ENCODE measurements around the gene TIAL1. TPM values are rescaled to one million over a fixed set of nuclear protein-coding genes. Genes with fewer than 3 reads are reported as not detected.
A peak's percentile ranks its signal among the peaks of the same experiment; 100 is the strongest.
"Not testable (repeated sequence)": the region's sequence is repeated elsewhere in the genome, so short reads cannot be mapped to it uniquely, and the experiment has no call there.

Gene TIAL1
- total RNA-seq, 1 donor from 2014 or later = 35.5 TPM

- no peaks in the 10 kb centered on the region for H3K27me3 ChIP-seq
- H3K27ac ChIP-seq = peak overlapping the region in 1 of 2 donors; percentile 8
- no peaks in the 10 kb centered on the region for H3K9me3 ChIP-seq
- H3K4me1 ChIP-seq = peaks cover 0 to 7% of the 10 kb centered on the region in 2 donors
- H3K36me3 ChIP-seq = no peaks in the 10 kb centered on the region
- no peak overlapping the region for H3K4me3 ChIP-seq
- no peak for TF ChIP-seq CTCF (IDR thresholded peaks at IDR 0.05)
- DNase-seq (ENCODE audit: low spot score in 2 of 2) = peak in 1 of 2 donors; percentile 1
- intact Hi-C loops (cut with DNase I) = no loop called here
Observed at GRCh38 chr10:119536508-119537025, 60.2 kb downstream of the TIAL1 start.

GRCh38 chr10:119535837-119536507, 60.8 kb downstream of the TIAL1 start:
- Histone ChIP-seq H3K4me1 (peaks cover 0 to 6% of the 10 kb centered on the region in 2 donors), H3K4me3 (no peak overlapping the region), H3K27me3 (no peaks in the 10 kb centered on the region), H3K27ac (peak overlapping the region in 1 of 2 donors; percentile 8), H3K9me3 (no peaks in the 10 kb centered on the region), H3K36me3 (no peaks in the 10 kb centered on the region)
- no peak for DNase-seq (ENCODE audit: low spot score in 2 of 2)
- intact Hi-C loops (cut with DNase I) = no loop called here
- no peak for TF ChIP-seq CTCF (IDR thresholded peaks at IDR 0.05)

- no peak for TF ChIP-seq CTCF (IDR thresholded peaks at IDR 0.05)
- H3K36me3 ChIP-seq = no peaks in the 10 kb centered on the region
- H3K4me1 ChIP-seq = peaks cover 0 to 4% of the 10 kb centered on the region in 2 donors
- no peaks in the 10 kb centered on the region for H3K27me3 ChIP-seq
- H3K27ac ChIP-seq = no peak overlapping the region
- no peak for DNase-seq (ENCODE audit: low spot score in 2 of 2)
- H3K4me3 ChIP-seq = no peak overlapping the region
- intact Hi-C loops (cut with DNase I) = no loop called here
- H3K9me3 ChIP-seq = no peaks in the 10 kb centered on the region
Observed at GRCh38 chr10:119535305-119535704, 61.5 kb downstream of the TIAL1 start.

- TF ChIP-seq CTCF (IDR thresholded peaks at IDR 0.05) = no peak
- Histone ChIP-seq H3K27me3 (no peaks in the 10 kb centered on the region), H3K9me3 (no peaks in the 10 kb centered on the region), H3K4me1 (peaks cover 0 to 4% of the 10 kb centered on the region in 2 donors), H3K27ac (no peak overlapping the region), H3K4me3 (no peak overlapping the region), H3K36me3 (no peaks in the 10 kb centered on the region)
- intact Hi-C loops (cut with DNase I) = no loop called here
- DNase-seq (ENCODE audit: low spot score in 2 of 2) = no peak
Observed at GRCh38 chr10:119533473-119533872, 63.3 kb downstream of the TIAL1 start.

- H3K27me3 ChIP-seq; H3K9me3 ChIP-seq; intact Hi-C loops (cut with DNase I); H3K36me3 ChIP-seq; H3K4me1 ChIP-seq; H3K27ac ChIP-seq; H3K4me3 ChIP-seq: not testable (repeated sequence)
- DNase-seq (ENCODE audit: low spot score in 2 of 2) = peak in 1 of 2 donors; percentile 60
Observed at GRCh38 chr10:119532791-119533190, 64.0 kb downstream of the TIAL1 start.

- H3K4me1 ChIP-seq; H3K36me3 ChIP-seq; H3K27me3 ChIP-seq; H3K27ac ChIP-seq; intact Hi-C loops (cut with DNase I); H3K4me3 ChIP-seq; H3K9me3 ChIP-seq: not testable (repeated sequence)
- DNase-seq (ENCODE audit: low spot score in 2 of 2) = peak in 1 of 2 donors; percentile 12
Observed at GRCh38 chr10:119532251-119532650, 64.5 kb downstream of the TIAL1 start.
